ENCODE data around the gene MARCOL. TPM values are rescaled to one million over a fixed set of nuclear protein-coding genes. Genes with fewer than 3 reads are reported as not detected.
"Not testable (repeated sequence)": the region's sequence is repeated elsewhere in the genome, so short reads cannot be mapped to it uniquely, and the experiment has no call there.

Gene MARCOL
- total and polyA plus RNA-seq, 2 donors (not counting 1 experiment from before 2014, with no cell fraction given): not detected

GRCh38 chr5:148267962-148268361, 29.6 kb downstream of the MARCOL start:
- Histone ChIP-seq H3K4me3 (replicated peaks in 1 of 4; ENCODE audit: control extremely low read depth in 1 of 4, insufficient read depth in 1 of 4, low read depth in 3 of 4, low read length in 4 of 4) (no peak overlapping the region), H3K27me3 (ENCODE audit: control insufficient read depth, insufficient read depth, low read length) (no peaks in the 10 kb centered on the region), H3K79me2 (ENCODE audit: control insufficient read depth, insufficient read depth, low read length) (no peaks in the 10 kb centered on the region), H3K9ac (ENCODE audit: insufficient read depth, low read length) (no peak overlapping the region), H3K27ac (ENCODE audit: insufficient read depth, low read length) (no peak overlapping the region), H3K4me1 (ENCODE audit: control insufficient read depth, extremely low read depth, insufficient read depth, low read length) (no peaks in the 10 kb centered on the region), H4K20me1 (ENCODE audit: control insufficient read depth, extremely low read depth, insufficient read depth, low read length) (no peaks in the 10 kb centered on the region), H2AFZ (ENCODE audit: low read length) (no peak overlapping the region), H3K4me2 (ENCODE audit: extremely low read depth, insufficient read depth, low read length) (no peak overlapping the region), H3K36me3 (ENCODE audit: control insufficient read depth, insufficient read depth, low read length) (no peaks in the 10 kb centered on the region), H3K9me3 (ENCODE audit: control insufficient read depth, insufficient read depth, low read depth, low read length) (no peaks in the 10 kb centered on the region)
- no peak for DNase-seq (ENCODE audit: low read depth in 2 of 2)
- no peak for TF ChIP-seq EZH2 (IDR thresholded peaks at IDR 0.05; ENCODE audit: low read length, missing control alignments)
- TF ChIP-seq, protein P1, sequence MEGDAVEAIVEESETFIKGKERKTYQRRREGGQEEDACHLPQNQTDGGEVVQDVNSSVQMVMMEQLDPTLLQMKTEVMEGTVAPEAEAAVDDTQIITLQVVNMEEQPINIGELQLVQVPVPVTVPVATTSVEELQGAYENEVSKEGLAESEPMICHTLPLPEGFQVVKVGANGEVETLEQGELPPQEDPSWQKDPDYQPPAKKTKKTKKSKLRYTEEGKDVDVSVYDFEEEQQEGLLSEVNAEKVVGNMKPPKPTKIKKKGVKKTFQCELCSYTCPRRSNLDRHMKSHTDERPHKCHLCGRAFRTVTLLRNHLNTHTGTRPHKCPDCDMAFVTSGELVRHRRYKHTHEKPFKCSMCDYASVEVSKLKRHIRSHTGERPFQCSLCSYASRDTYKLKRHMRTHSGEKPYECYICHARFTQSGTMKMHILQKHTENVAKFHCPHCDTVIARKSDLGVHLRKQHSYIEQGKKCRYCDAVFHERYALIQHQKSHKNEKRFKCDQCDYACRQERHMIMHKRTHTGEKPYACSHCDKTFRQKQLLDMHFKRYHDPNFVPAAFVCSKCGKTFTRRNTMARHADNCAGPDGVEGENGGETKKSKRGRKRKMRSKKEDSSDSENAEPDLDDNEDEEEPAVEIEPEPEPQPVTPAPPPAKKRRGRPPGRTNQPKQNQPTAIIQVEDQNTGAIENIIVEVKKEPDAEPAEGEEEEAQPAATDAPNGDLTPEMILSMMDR (conservative IDR thresholded peaks at IDR 0.05 in 1 of 2, IDR thresholded peaks at IDR 0.05 in 1 of 2; ENCODE audit: low read depth in 1 of 2, low read length in 2 of 2): no peak

DNA sequence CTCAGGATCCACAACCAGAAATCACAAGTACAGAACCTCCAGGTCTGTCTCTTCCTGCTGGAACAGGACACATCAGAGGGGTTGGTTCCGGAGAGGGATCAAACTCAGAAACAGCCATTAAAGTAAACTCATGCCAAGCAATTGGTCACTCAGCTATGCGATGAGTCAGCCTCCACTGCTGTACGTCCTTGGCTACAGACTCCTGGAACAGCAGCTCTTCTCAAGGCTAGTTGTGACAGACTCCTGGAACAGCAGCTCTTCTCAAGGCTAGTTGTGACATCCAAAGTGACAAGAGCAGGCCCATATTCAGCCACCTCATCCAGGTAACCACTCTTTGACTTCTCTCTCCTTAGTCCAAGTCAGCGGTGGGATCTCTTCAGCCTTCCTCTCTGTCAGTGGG, 30.2 kb downstream of the MARCOL start, which contains the start of gene SPINK13:
TSS of gene SPINK13 (plus strand) at position 229 of the 400 bp plus-strand sequence. CDS start 1,279 bp downstream, outside the sequence.
- no peaks in the 10 kb centered on the region for H3K79me2 ChIP-seq (ENCODE audit: control insufficient read depth, insufficient read depth, low read length)
- H3K9ac ChIP-seq (ENCODE audit: insufficient read depth, low read length): no peak within 1 kb of the TSS
- H3K4me3 ChIP-seq (replicated peaks in 1 of 4; ENCODE audit: control extremely low read depth in 1 of 4, insufficient read depth in 1 of 4, low read depth in 3 of 4, low read length in 4 of 4): no peak within 1 kb of the TSS
- no peaks in the 10 kb centered on the region for H4K20me1 ChIP-seq (ENCODE audit: control insufficient read depth, extremely low read depth, insufficient read depth, low read length)
- H3K4me1 ChIP-seq (ENCODE audit: control insufficient read depth, extremely low read depth, insufficient read depth, low read length): no peaks in the 10 kb centered on the region
- no peaks in the 10 kb centered on the region for H3K9me3 ChIP-seq (ENCODE audit: control insufficient read depth, insufficient read depth, low read depth, low read length)
- H3K36me3 ChIP-seq (ENCODE audit: control insufficient read depth, insufficient read depth, low read length): no peaks in the 10 kb centered on the region
- no peak within 1 kb of the TSS for H2AFZ ChIP-seq (ENCODE audit: low read length)
- no peak within 1 kb of the TSS for H3K4me2 ChIP-seq (ENCODE audit: extremely low read depth, insufficient read depth, low read length)
- peak; percentile 78 to 86 for DNase-seq (ENCODE audit: low read depth in 2 of 2)
- no peak for TF ChIP-seq EZH2 (IDR thresholded peaks at IDR 0.05; ENCODE audit: low read length, missing control alignments)
- TF ChIP-seq, protein P1 (conservative IDR thresholded peaks at IDR 0.05 in 1 of 2, IDR thresholded peaks at IDR 0.05 in 1 of 2; ENCODE audit: low read depth in 1 of 2, low read length in 2 of 2): no peak
- H3K27ac ChIP-seq (ENCODE audit: insufficient read depth, low read length): no peak within 1 kb of the TSS
- H3K27me3 ChIP-seq (ENCODE audit: control insufficient read depth, insufficient read depth, low read length): no peaks in the 10 kb centered on the region

GRCh38 chr5:148275129-148275528, 36.8 kb downstream of the MARCOL start:
- not testable (repeated sequence) for H3K27ac ChIP-seq (ENCODE audit: insufficient read depth, low read length); H3K4me2 ChIP-seq (ENCODE audit: extremely low read depth, insufficient read depth, low read length); H4K20me1 ChIP-seq (ENCODE audit: control insufficient read depth, extremely low read depth, insufficient read depth, low read length); DNase-seq (ENCODE audit: low read depth in 2 of 2); H3K79me2 ChIP-seq (ENCODE audit: control insufficient read depth, insufficient read depth, low read length); H3K4me3 ChIP-seq (replicated peaks in 1 of 4; ENCODE audit: control extremely low read depth in 1 of 4, insufficient read depth in 1 of 4, low read depth in 3 of 4, low read length in 4 of 4); H3K9ac ChIP-seq (ENCODE audit: insufficient read depth, low read length); H3K4me1 ChIP-seq (ENCODE audit: control insufficient read depth, extremely low read depth, insufficient read depth, low read length); H2AFZ ChIP-seq (ENCODE audit: low read length); H3K36me3 ChIP-seq (ENCODE audit: control insufficient read depth, insufficient read depth, low read length); H3K27me3 ChIP-seq (ENCODE audit: control insufficient read depth, insufficient read depth, low read length); H3K9me3 ChIP-seq (ENCODE audit: control insufficient read depth, insufficient read depth, low read depth, low read length)

- not testable (repeated sequence) for H2AFZ ChIP-seq (ENCODE audit: low read length); H3K4me2 ChIP-seq (ENCODE audit: extremely low read depth, insufficient read depth, low read length); H4K20me1 ChIP-seq (ENCODE audit: control insufficient read depth, extremely low read depth, insufficient read depth, low read length); H3K4me1 ChIP-seq (ENCODE audit: control insufficient read depth, extremely low read depth, insufficient read depth, low read length); H3K36me3 ChIP-seq (ENCODE audit: control insufficient read depth, insufficient read depth, low read length); H3K27me3 ChIP-seq (ENCODE audit: control insufficient read depth, insufficient read depth, low read length); H3K9ac ChIP-seq (ENCODE audit: insufficient read depth, low read length); DNase-seq (ENCODE audit: low read depth in 2 of 2); H3K27ac ChIP-seq (ENCODE audit: insufficient read depth, low read length); H3K4me3 ChIP-seq (replicated peaks in 1 of 4; ENCODE audit: control extremely low read depth in 1 of 4, insufficient read depth in 1 of 4, low read depth in 3 of 4, low read length in 4 of 4); H3K79me2 ChIP-seq (ENCODE audit: control insufficient read depth, insufficient read depth, low read length); H3K9me3 ChIP-seq (ENCODE audit: control insufficient read depth, insufficient read depth, low read depth, low read length)
Measured at GRCh38 chr5:148280893-148281292, 42.6 kb downstream of the MARCOL start.

GRCh38 chr5:148281336-148281735, 43.0 kb downstream of the MARCOL start:
- not testable (repeated sequence) for H3K27me3 ChIP-seq (ENCODE audit: control insufficient read depth, insufficient read depth, low read length); H3K27ac ChIP-seq (ENCODE audit: insufficient read depth, low read length); H3K9ac ChIP-seq (ENCODE audit: insufficient read depth, low read length); H3K9me3 ChIP-seq (ENCODE audit: control insufficient read depth, insufficient read depth, low read depth, low read length); H3K36me3 ChIP-seq (ENCODE audit: control insufficient read depth, insufficient read depth, low read length); H2AFZ ChIP-seq (ENCODE audit: low read length); H3K79me2 ChIP-seq (ENCODE audit: control insufficient read depth, insufficient read depth, low read length); DNase-seq (ENCODE audit: low read depth in 2 of 2); H4K20me1 ChIP-seq (ENCODE audit: control insufficient read depth, extremely low read depth, insufficient read depth, low read length); H3K4me1 ChIP-seq (ENCODE audit: control insufficient read depth, extremely low read depth, insufficient read depth, low read length); H3K4me2 ChIP-seq (ENCODE audit: extremely low read depth, insufficient read depth, low read length); H3K4me3 ChIP-seq (replicated peaks in 1 of 4; ENCODE audit: control extremely low read depth in 1 of 4, insufficient read depth in 1 of 4, low read depth in 3 of 4, low read length in 4 of 4)

All from fibroblast of lung (primary cell).